ENCODE data around the gene USP37.
"Not testable (repeated sequence)": the region's sequence is repeated elsewhere in the genome, so short reads cannot be mapped to it uniquely, and the experiment has no call there.

USP37 gene

DNA sequence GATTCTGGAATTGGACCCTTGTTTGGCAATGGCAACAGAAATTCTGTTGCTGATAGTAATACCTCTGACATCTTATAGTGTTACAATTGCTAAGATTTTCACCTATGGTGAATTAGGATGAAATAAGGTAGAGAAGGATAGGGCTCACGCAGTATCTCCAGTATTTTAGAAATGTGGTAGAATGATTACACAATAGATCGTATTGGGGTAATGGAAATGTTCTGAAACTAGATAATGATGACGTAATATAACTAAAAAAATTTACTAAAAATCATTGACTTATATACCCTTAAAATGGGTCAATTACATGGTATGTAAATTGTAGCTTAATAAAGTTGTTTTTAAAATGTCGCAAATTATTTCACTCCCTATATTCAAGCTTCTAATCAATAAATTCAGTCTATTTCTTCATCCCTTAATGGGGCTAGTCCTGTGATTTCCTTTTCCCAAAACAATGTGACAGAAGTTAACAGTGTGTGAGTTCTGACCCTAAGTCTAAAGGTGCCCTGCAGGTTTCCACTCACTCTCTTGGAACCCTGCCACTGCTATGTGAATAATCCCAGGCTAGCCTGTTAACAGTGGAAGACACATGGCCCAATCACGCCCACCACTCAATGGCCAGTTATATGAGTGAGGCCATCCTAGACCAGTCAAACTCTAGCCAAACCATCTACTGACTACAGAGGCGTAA, 31.2 kb downstream of the USP37 start:
- Histone ChIP-seq H3K27ac (ENCODE audit: low read depth, low read length) (no peak overlapping the region), H4K91ac (ENCODE audit: low read depth, low read length) (no peak overlapping the region), H2BK12ac (ENCODE audit: low read length) (no peak overlapping the region), H2BK5ac (ENCODE audit: low read depth, low read length, poor library complexity) (no peak overlapping the region), H3K14ac (ENCODE audit: low read length) (no peak overlapping the region), H3K9me3 (ENCODE audit: insufficient read depth, low read depth, low read length) (no peaks in the 10 kb centered on the region), H3K23ac (ENCODE audit: low read length) (no peak overlapping the region), H2BK120ac (ENCODE audit: insufficient read depth, low read length, poor library complexity) (no peak overlapping the region), H3K36me3 (ENCODE audit: control insufficient read depth in 1 of 2, insufficient read depth in 2 of 2, low read length in 2 of 2) (peaks cover 14% of the 10 kb centered on the region in 2 experiments), H3K4ac (ENCODE audit: low read depth, low read length) (no peak overlapping the region), H4K8ac (ENCODE audit: low read depth, low read length) (no peak overlapping the region), H3K4me2 (ENCODE audit: low read length) (no peak overlapping the region), H3K9ac (ENCODE audit: low read length) (no peak overlapping the region), H3K4me1 (ENCODE audit: control insufficient read depth in 1 of 2, insufficient read depth in 2 of 2, low read length in 2 of 2) (no peaks in the 10 kb centered on the region), H3K79me1 (ENCODE audit: low read length) (no peaks in the 10 kb centered on the region), H4K12ac (ENCODE audit: low read depth, low read length) (no peak overlapping the region), H2AK5ac (ENCODE audit: low read length) (no peak overlapping the region), H3K4me3 (ENCODE audit: low read depth, low read length) (no peak overlapping the region), H2AFZ (ENCODE audit: insufficient read depth, low read length, poor library complexity) (no peak overlapping the region), H3K79me2 (ENCODE audit: control insufficient read depth, insufficient read depth, low read length, poor library complexity) (no peaks in the 10 kb centered on the region), H3K18ac (ENCODE audit: low read length) (no peak overlapping the region), H3K27me3 (ENCODE audit: insufficient read depth, low read length) (no peaks in the 10 kb centered on the region)
- WGBS (ENCODE audit: extremely low coverage, insufficient coverage, insufficient read length): no CpG with 5 or more reads among the region's 6 CpGs
- DNase-seq: no peak

DNA sequence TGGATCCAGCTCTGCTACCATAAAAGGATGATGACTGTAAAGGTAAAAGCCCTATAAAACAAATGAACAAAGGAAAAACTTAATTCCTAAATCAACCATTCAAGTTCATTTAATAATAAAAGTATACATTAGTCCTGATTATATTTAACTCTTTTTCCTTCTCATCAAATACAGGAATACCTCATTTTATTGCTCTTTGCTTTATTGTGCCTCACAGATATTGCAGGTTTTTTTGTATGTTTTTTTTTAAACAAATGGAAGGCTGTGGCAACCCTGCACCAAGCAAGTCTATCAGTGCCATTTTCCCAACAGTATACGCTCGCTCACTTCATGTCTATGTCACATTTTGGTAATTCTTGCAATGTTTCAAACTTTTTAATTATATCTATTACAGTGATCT, 38.2 kb downstream of the USP37 start:
- no peak overlapping the region for H4K8ac ChIP-seq (ENCODE audit: low read depth, low read length)
- no peaks in the 10 kb centered on the region for H3K79me2 ChIP-seq (ENCODE audit: control insufficient read depth, insufficient read depth, low read length, poor library complexity)
- no peak overlapping the region for H3K4ac ChIP-seq (ENCODE audit: low read depth, low read length)
- H2BK120ac ChIP-seq (ENCODE audit: insufficient read depth, low read length, poor library complexity): no peak overlapping the region
- H2AFZ ChIP-seq (ENCODE audit: insufficient read depth, low read length, poor library complexity): no peak overlapping the region
- no peak overlapping the region for H3K9ac ChIP-seq (ENCODE audit: low read length)
- peaks cover 15 to 21% of the 10 kb centered on the region in 2 experiments for H3K36me3 ChIP-seq (ENCODE audit: control insufficient read depth in 1 of 2, insufficient read depth in 2 of 2, low read length in 2 of 2)
- no peak overlapping the region for H3K4me3 ChIP-seq (ENCODE audit: low read depth, low read length)
- no peak overlapping the region for H3K27ac ChIP-seq (ENCODE audit: low read depth, low read length)
- H3K4me2 ChIP-seq (ENCODE audit: low read length): no peak overlapping the region
- H2BK12ac ChIP-seq (ENCODE audit: low read length): no peak overlapping the region
- no peaks in the 10 kb centered on the region for H3K79me1 ChIP-seq (ENCODE audit: low read length)
- no peak overlapping the region for H2AK5ac ChIP-seq (ENCODE audit: low read length)
- no peak overlapping the region for H3K18ac ChIP-seq (ENCODE audit: low read length)
- no peak overlapping the region for H3K14ac ChIP-seq (ENCODE audit: low read length)
- H3K4me1 ChIP-seq (ENCODE audit: control insufficient read depth in 1 of 2, insufficient read depth in 2 of 2, low read length in 2 of 2): no peaks in the 10 kb centered on the region
- no peaks in the 10 kb centered on the region for H3K9me3 ChIP-seq (ENCODE audit: insufficient read depth, low read depth, low read length)
- no CpG with 5 or more reads among the region's 2 CpGs for WGBS (ENCODE audit: extremely low coverage, insufficient coverage, insufficient read length)
- no peak overlapping the region for H2BK5ac ChIP-seq (ENCODE audit: low read depth, low read length, poor library complexity)
- no peak overlapping the region for H3K23ac ChIP-seq (ENCODE audit: low read length)
- no peak overlapping the region for H4K12ac ChIP-seq (ENCODE audit: low read depth, low read length)
- no peaks in the 10 kb centered on the region for H3K27me3 ChIP-seq (ENCODE audit: insufficient read depth, low read length)
- no peak overlapping the region for H4K91ac ChIP-seq (ENCODE audit: low read depth, low read length)
- no peak for DNase-seq

DNA sequence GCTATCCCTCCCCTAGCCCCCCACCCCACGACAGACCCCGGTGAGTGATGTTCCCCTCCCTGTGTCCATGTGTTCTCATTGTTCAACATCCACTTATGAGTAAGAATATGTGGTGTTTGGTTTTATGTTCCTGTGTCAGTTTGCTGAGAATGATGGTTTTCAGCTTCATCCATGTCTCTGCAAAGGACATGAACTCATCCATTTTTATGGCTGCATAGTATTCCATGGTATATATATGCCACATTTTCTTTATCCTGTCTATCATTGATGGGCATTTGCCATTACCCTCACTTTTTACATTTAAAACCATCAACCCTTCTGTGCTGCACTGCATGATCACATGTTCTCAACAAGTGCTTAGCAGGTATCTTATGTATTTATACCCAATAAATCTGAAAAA, 39.7 kb downstream of the USP37 start:
- H3K79me2 ChIP-seq (ENCODE audit: control insufficient read depth, insufficient read depth, low read length, poor library complexity); H3K4ac ChIP-seq (ENCODE audit: low read depth, low read length); H3K4me2 ChIP-seq (ENCODE audit: low read length): not testable (repeated sequence)

DNA sequence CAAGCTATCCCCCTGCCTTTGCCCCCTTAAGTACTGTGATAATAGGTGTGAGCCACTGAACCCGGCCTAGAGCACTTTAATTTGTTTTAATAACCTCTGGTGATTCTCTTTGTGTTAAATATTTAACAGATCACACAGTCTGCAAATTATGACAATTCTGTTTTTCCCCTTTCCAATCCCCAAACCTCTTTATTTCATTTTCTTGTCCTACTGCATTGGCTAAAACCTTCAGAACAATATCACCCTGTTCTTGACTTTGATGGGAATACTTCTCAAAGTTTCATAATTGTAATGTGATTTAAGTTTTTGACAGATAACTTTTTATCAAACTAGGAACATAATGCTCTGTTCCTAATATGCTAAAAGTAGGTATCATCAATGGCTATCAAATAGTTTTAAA, 44.5 kb downstream of the USP37 start:
- Histone ChIP-seq H2AFZ (ENCODE audit: insufficient read depth, low read length, poor library complexity) (no peak overlapping the region), H3K9me3 (ENCODE audit: insufficient read depth, low read depth, low read length) (no peaks in the 10 kb centered on the region), H3K9ac (ENCODE audit: low read length) (no peak overlapping the region), H4K12ac (ENCODE audit: low read depth, low read length) (no peak overlapping the region), H3K36me3 (ENCODE audit: control insufficient read depth in 1 of 2, insufficient read depth in 2 of 2, low read length in 2 of 2) (peaks cover 12 to 13% of the 10 kb centered on the region in 2 experiments), H2BK5ac (ENCODE audit: low read depth, low read length, poor library complexity) (no peak overlapping the region), H4K8ac (ENCODE audit: low read depth, low read length) (no peak overlapping the region), H2BK12ac (ENCODE audit: low read length) (no peak overlapping the region), H3K79me2 (ENCODE audit: control insufficient read depth, insufficient read depth, low read length, poor library complexity) (no peaks in the 10 kb centered on the region), H3K27ac (ENCODE audit: low read depth, low read length) (no peak overlapping the region), H3K4me3 (ENCODE audit: low read depth, low read length) (no peak overlapping the region), H4K91ac (ENCODE audit: low read depth, low read length) (no peak overlapping the region), H3K79me1 (ENCODE audit: low read length) (no peaks in the 10 kb centered on the region), H3K14ac (ENCODE audit: low read length) (no peak overlapping the region), H3K23ac (ENCODE audit: low read length) (no peak overlapping the region), H3K4me1 (ENCODE audit: control insufficient read depth in 1 of 2, insufficient read depth in 2 of 2, low read length in 2 of 2) (no peaks in the 10 kb centered on the region), H3K18ac (ENCODE audit: low read length) (no peak overlapping the region), H3K4ac (ENCODE audit: low read depth, low read length) (no peak overlapping the region), H2BK120ac (ENCODE audit: insufficient read depth, low read length, poor library complexity) (no peak overlapping the region), H2AK5ac (ENCODE audit: low read length) (no peak overlapping the region), H3K4me2 (ENCODE audit: low read length) (no peak overlapping the region), H3K27me3 (ENCODE audit: insufficient read depth, low read length) (no peaks in the 10 kb centered on the region)
- no CpG with 5 or more reads among the region's 1 CpG for WGBS (ENCODE audit: extremely low coverage, insufficient coverage, insufficient read length)
- no peak for DNase-seq

More for the DNA sequence above, 39.7 kb downstream of the USP37 start:
- not testable (repeated sequence) for H3K4me1 ChIP-seq (ENCODE audit: control insufficient read depth in 1 of 2, insufficient read depth in 2 of 2, low read length in 2 of 2); H4K91ac ChIP-seq (ENCODE audit: low read depth, low read length); H2BK12ac ChIP-seq (ENCODE audit: low read length); H3K27me3 ChIP-seq (ENCODE audit: insufficient read depth, low read length); H2BK5ac ChIP-seq (ENCODE audit: low read depth, low read length, poor library complexity); H3K9me3 ChIP-seq (ENCODE audit: insufficient read depth, low read depth, low read length); H2AFZ ChIP-seq (ENCODE audit: insufficient read depth, low read length, poor library complexity); H3K18ac ChIP-seq (ENCODE audit: low read length); H2BK120ac ChIP-seq (ENCODE audit: insufficient read depth, low read length, poor library complexity); H3K23ac ChIP-seq (ENCODE audit: low read length); H2AK5ac ChIP-seq (ENCODE audit: low read length); H3K4me3 ChIP-seq (ENCODE audit: low read depth, low read length); H4K12ac ChIP-seq (ENCODE audit: low read depth, low read length); DNase-seq; H3K9ac ChIP-seq (ENCODE audit: low read length); H3K79me1 ChIP-seq (ENCODE audit: low read length); H3K14ac ChIP-seq (ENCODE audit: low read length); H4K8ac ChIP-seq (ENCODE audit: low read depth, low read length); H3K27ac ChIP-seq (ENCODE audit: low read depth, low read length)
- peaks cover 18 to 24% of the 10 kb centered on the region in 2 experiments for H3K36me3 ChIP-seq (ENCODE audit: control insufficient read depth in 1 of 2, insufficient read depth in 2 of 2, low read length in 2 of 2)
- WGBS (ENCODE audit: extremely low coverage, insufficient coverage, insufficient read length): no CpG with 5 or more reads among the region's 2 CpGs

Data from trophoblast cell (in vitro differentiated cells and primary cell).